Activated CD4-positive, alpha-beta T cell treated with anti-CD3 and anti-CD28 coated beads, Interleukin-2, amount 10 ng/mL, durations not matched to agents 24 days and 14 days (primary cell): ENCODE data around the gene PCGF1. TPM values are rescaled to one million over a fixed set of nuclear protein-coding genes. Genes with fewer than 3 reads are reported as not detected.
A peak's percentile ranks its signal among the peaks of the same experiment; 100 is the strongest.

Experiments used
- DNase-seq: peaks from one replicate; pipeline ENCODE4 v3.0.0; 2022
- H3K27ac Mint-ChIP-seq: one replicate; pipeline ENCODE4 v1.8.0; 2022; ENCODE audit warnings: mild to moderate bottlenecking, mixed read lengths
- H3K27me3 Mint-ChIP-seq: one replicate; pipeline ENCODE4 v1.8.0; 2022; ENCODE audit warnings: mixed read lengths
- H3K36me3 Mint-ChIP-seq: one replicate; pipeline ENCODE4 v1.8.0; 2022; ENCODE audit warnings: low read depth, mild to moderate bottlenecking, mixed read lengths
- H3K4me1 Mint-ChIP-seq: one replicate; pipeline ENCODE4 v1.8.0; 2021; ENCODE audit warnings: mixed read lengths
- H3K4me3 Mint-ChIP-seq: one replicate; pipeline ENCODE4 v1.8.0; 2022; ENCODE audit warnings: mild to moderate bottlenecking, moderate library complexity, mixed read lengths
- H3K9me3 Mint-ChIP-seq: one replicate; pipeline ENCODE4 v1.8.0; 2021; ENCODE audit warnings: mixed read lengths
- intact Hi-C: fragments of 100-400 bp; cut with micrococcal nuclease; formaldehyde crosslinking; loops from one replicate; pipeline ENCODE4 v1.15.1; 2023
- total RNA-seq: library from RNA; stranded (reverse); gene quantifications from 2 replicates; pipeline ENCODE4 v1.2.3, GENCODE V29; 2022

The PCGF1 gene
- total RNA-seq, 1 donor from 2014 or later: 45.8 TPM

DNA sequence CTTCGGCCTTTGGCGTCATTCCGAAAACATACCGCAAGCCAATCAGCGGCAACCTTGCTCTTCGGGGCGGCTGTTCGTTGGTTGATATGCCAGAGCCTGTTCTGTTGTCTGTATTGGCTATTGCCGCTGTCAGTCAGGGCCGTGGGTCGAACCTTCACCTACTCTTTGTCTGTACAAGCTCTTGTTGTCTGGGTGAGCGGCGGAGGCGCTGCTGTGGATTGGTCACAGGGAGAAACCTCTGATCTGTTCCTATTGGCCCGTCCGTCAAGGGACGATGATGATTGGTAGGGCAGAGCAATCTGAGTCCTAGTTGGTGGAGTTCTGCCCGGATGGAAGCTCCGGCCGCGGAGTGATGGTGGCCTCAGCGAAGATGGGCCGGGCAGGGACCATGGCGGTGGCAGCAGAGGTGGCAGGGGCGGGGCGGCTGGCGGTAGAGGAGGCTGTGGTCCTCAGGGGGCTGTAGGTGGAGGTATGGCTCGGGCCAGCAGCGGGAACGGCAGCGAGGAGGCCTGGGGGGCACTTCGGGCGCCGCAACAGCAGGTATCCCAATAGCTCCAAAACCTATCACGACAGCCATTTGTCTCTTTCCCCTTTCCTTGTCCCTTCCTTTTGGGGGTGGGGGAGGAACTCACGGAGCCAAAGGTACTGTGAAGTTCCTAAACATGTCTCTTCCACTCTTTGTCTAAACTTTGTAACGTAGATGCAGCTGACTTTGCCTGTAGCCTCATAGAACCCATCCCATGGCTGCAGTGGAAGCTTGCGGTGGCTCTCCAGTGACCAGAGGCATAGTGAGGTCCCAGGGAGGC is 49.2 kb downstream of the PCGF1 start, which contains the start of gene WBP1:
WBP1 (plus strand) TSS at position 307 of the 806 bp plus-strand sequence; CDS start at position 472, 165 bp downstream.
- Mint-ChIP-seq H3K27me3 (no peaks in the 10 kb centered on the region), H3K4me3 (peak within 1 kb of the TSS; percentile 100), H3K9me3 (no peaks in the 10 kb centered on the region), H3K4me1 (peaks cover 54% of the 10 kb centered on the region), H3K27ac (peak within 1 kb of the TSS; percentile 100), H3K36me3 (peaks cover 48% of the 10 kb centered on the region)
- intact Hi-C loops: loop anchor here (1.0 to 5.0 kb wide), 3 partner anchors 14 to 1226 kb away; partner anchors contain the start of genes ALMS1, CCT7, MRPL53 and PRADC1
- peak; percentile 99 for DNase-seq

DNA sequence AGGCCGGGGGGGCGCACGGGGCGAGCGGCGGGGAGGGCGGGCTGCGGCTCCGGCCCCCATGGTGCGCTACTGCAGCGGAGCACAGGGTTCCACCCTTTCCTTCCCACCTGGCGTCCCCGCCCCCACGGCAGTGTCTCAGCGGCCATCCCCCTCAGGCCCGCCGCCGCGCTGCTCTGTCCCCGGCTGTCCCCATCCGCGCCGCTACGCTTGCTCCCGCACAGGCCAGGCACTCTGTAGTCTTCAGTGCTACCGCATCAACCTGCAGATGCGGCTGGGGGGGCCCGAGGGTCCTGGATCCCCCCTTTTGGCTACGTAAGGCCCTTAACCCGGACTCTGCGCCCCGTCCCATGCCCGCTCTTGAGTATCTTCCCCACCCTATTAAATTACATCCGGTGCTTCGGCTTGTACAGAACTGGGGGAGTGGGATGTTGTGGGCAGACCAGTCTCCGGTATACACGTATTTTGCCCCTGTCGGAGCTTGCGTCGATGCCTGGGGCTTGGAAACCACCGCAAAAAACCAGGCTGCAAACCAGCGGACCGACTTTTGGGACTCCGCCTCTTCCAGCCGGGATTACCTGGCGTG is 49.9 kb downstream of the PCGF1 start:
- Mint-ChIP-seq H3K4me3 (peak overlapping the region; percentile 100), H3K36me3 (peaks cover 41% of the 10 kb centered on the region), H3K4me1 (peaks cover 56% of the 10 kb centered on the region), H3K27me3 (no peaks in the 10 kb centered on the region), H3K9me3 (no peaks in the 10 kb centered on the region), H3K27ac (peak overlapping the region; percentile 100)
- DNase-seq: peak; percentile 93
- intact Hi-C loops: loop anchor here (1.0 to 5.0 kb wide), 4 partner anchors 8 to 1225 kb away; partner anchors contain the start of genes ALMS1, CCT7, MOGS and MRPL53

DNA sequence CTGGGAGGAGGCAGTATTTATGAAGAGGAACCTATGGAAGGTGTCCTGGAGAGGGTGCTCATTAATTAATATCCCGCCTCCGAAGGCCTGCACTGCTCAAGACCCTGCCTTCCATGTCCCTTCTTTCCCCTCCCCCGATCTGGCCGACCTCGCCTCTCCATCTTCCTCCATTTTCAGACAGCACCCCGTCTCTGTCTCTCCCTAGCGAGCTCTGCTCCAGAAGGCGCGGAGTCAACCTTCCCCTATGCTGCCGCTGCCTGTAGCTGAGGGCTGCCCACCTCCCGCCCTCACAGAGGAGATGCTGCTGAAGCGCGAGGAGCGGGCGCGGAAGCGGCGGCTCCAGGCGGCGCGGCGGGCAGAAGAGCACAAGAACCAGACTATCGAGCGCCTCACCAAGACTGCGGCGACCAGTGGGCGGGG is 50.4 kb downstream of the PCGF1 start:
- intact Hi-C loops: loop anchor here (1.0 to 5.0 kb wide), 3 partner anchors 8 to 1225 kb away; partner anchors contain the start of genes ALMS1, CCT7, MOGS and PRADC1
- peak overlapping the region; percentile 100 for H3K27ac Mint-ChIP-seq
- no peaks in the 10 kb centered on the region for H3K27me3 Mint-ChIP-seq
- peaks cover 38% of the 10 kb centered on the region for H3K36me3 Mint-ChIP-seq
- H3K4me3 Mint-ChIP-seq: peak overlapping the region; percentile 100
- H3K9me3 Mint-ChIP-seq: no peaks in the 10 kb centered on the region
- DNase-seq: no peak
- H3K4me1 Mint-ChIP-seq: peaks cover 60% of the 10 kb centered on the region

Other genes starting within 250 kb of the PCGF1 start
- 0.93 and 1.4 TPM in 2 replicates for gene SLC4A5, start 164.3 kb downstream of the PCGF1 start, total RNA-seq
- 87.1 and 87.2 TPM in 2 replicates for gene DCTN1, start 127.4 kb downstream of the PCGF1 start, total RNA-seq
- 1.7 and 2.0 TPM in 2 replicates for gene C2orf81, start 86.1 kb downstream of the PCGF1 start, total RNA-seq
- gene WDR54, start 86.0 kb downstream of the PCGF1 start, total RNA-seq: 72.1 and 78.2 TPM in 2 replicates
- gene RTKN, start 65.8 kb downstream of the PCGF1 start, total RNA-seq: 1.1 and 2.2 TPM in 2 replicates
- gene INO80B, start 52.6 kb downstream of the PCGF1 start, total RNA-seq: 51.8 and 54.5 TPM in 2 replicates
- 28.8 and 29.0 TPM in 2 replicates for gene WBP1, start 49.3 kb downstream of the PCGF1 start, total RNA-seq
- 84.2 and 85.7 TPM in 2 replicates for gene MOGS, start 42.3 kb downstream of the PCGF1 start, total RNA-seq
- gene MRPL53, start 35.0 kb downstream of the PCGF1 start, total RNA-seq: 89.0 and 115 TPM in 2 replicates
- gene CCDC142, start 24.7 kb downstream of the PCGF1 start, total RNA-seq: 26.5 and 26.9 TPM in 2 replicates
- gene TTC31, start 24.6 kb downstream of the PCGF1 start, total RNA-seq: 27.1 and 31.5 TPM in 2 replicates
- gene LBX2, start 8.1 kb downstream of the PCGF1 start, total RNA-seq: 0.36 and 0.40 TPM in 2 replicates
- 0.54 and 0.70 TPM in 2 replicates for gene TLX2, start 6.8 kb upstream of the PCGF1 start, total RNA-seq
- gene DQX1, start 18.5 kb upstream of the PCGF1 start, total RNA-seq: 0.59 and 0.68 TPM in 2 replicates
- gene AUP1, start 22.0 kb upstream of the PCGF1 start, total RNA-seq: 170 and 173 TPM in 2 replicates
- gene HTRA2, start 22.2 kb upstream of the PCGF1 start, total RNA-seq: 49.6 and 56.4 TPM in 2 replicates
- 1.5 and 1.7 TPM in 2 replicates for gene LOXL3, start 46.2 kb upstream of the PCGF1 start, total RNA-seq
- 33.8 and 34.2 TPM in 2 replicates for gene DOK1, start 47.0 kb upstream of the PCGF1 start, total RNA-seq
- gene M1AP, start 140.6 kb upstream of the PCGF1 start, total RNA-seq: not detected in 2 replicates
- gene SEMA4F, start 146.6 kb upstream of the PCGF1 start, total RNA-seq: 3.5 and 4.8 TPM in 2 replicates